HG03025 (cell line): Measurements from ENCODE around the gene TUBB3.
"Not testable (repeated sequence)": the region's sequence is repeated elsewhere in the genome, so short reads cannot be mapped to it uniquely, and the experiment has no call there.

Source experiments
- ATAC-seq: cut with Tn5 transposase; IDR thresholded peaks from one replicate; pipeline ENCODE4 v1.9.1; 2021; ENCODE audit warnings: mild to moderate bottlenecking, moderate library complexity; ENCODE audit not compliant: unreplicated experiment, low FRiP score

Gene TUBB3

GRCh38 chr16:89917773-89918452, 5.2 kb upstream of the TUBB3 start:
- ATAC-seq = peak; percentile 70

- ATAC-seq = no peak
Observed at GRCh38 chr16:89918453-89919347, 4.4 kb upstream of the TUBB3 start, which contains the start of gene MC1R. MC1R (plus strand) TSS chr16:89918862; CDS start chr16:89919259, 397 bp downstream.

- no peak for ATAC-seq
Observed at GRCh38 chr16:89919535-89920406, 3.4 kb upstream of the TUBB3 start.

GRCh38 chr16:89920723-89921122, 2.4 kb upstream of the TUBB3 start:
- no peak for ATAC-seq

- ATAC-seq = no peak
Observed at GRCh38 chr16:89921131-89921701, 1.9 kb upstream of the TUBB3 start.

GRCh38 chr16:89921702-89922476, 1.3 kb upstream of the TUBB3 start:
- no peak for ATAC-seq

- ATAC-seq = no peak
Observed at GRCh38 chr16:89922477-89922883, 662 bp upstream of the TUBB3 start.

GRCh38 chr16:89923640-89924296, 626 bp downstream of the TUBB3 start:
- ATAC-seq = no peak

GRCh38 chr16:89924297-89924924, 1.3 kb downstream of the TUBB3 start:
- ATAC-seq = no peak

GRCh38 chr16:89924925-89925307, 1.8 kb downstream of the TUBB3 start:
- no peak for ATAC-seq

GRCh38 chr16:89925596-89926079, 2.5 kb downstream of the TUBB3 start:
- ATAC-seq = no peak

GRCh38 chr16:89931305-89931896, 8.3 kb downstream of the TUBB3 start:
- no peak for ATAC-seq

GRCh38 chr16:89931964-89932363, 8.8 kb downstream of the TUBB3 start:
- ATAC-seq = no peak

- ATAC-seq = not testable (repeated sequence)
Observed at GRCh38 chr16:89934019-89934418, 10.9 kb downstream of the TUBB3 start.

GRCh38 chr16:89934611-89935553, 11.7 kb downstream of the TUBB3 start:
- no peak for ATAC-seq

- ATAC-seq = not testable (repeated sequence)
Observed at GRCh38 chr16:89935620-89936019, 12.5 kb downstream of the TUBB3 start.

GRCh38 chr16:89936034-89936433, 12.9 kb downstream of the TUBB3 start:
- ATAC-seq = no peak
